T-helper 2 cell treated with Interferon-gamma antibody and Interleukin-4, amounts not matched to agents 5 μg/mL and 100 μg/mL, for 36 hours (primary cell): ENCODE measurements around the gene DNAJC8.
A peak's percentile ranks its signal among the peaks of the same experiment; 100 is the strongest.

Source experiments
- DNase-seq: peaks from one replicate; pipeline ENCODE4 v3.0.0; 2021; ENCODE audit warnings: low spot score
- H3K27ac Mint-ChIP-seq: one replicate; pipeline ENCODE4 v1.8.0; 2021; ENCODE audit warnings: mild to moderate bottlenecking, mixed read lengths
- H3K27me3 Mint-ChIP-seq: one replicate; pipeline ENCODE4 v1.8.0; 2021; ENCODE audit warnings: low read depth, mixed read lengths
- H3K36me3 Mint-ChIP-seq: one replicate; pipeline ENCODE4 v1.8.0; 2021; ENCODE audit warnings: low read depth, mixed read lengths
- H3K4me1 Mint-ChIP-seq: one replicate; pipeline ENCODE4 v1.8.0; 2021; ENCODE audit warnings: low read depth, mixed read lengths
- H3K4me3 Mint-ChIP-seq: one replicate; pipeline ENCODE4 v1.8.0; 2022; ENCODE audit warnings: mild to moderate bottlenecking, moderate library complexity, mixed read lengths
- H3K9me3 Mint-ChIP-seq: one replicate; pipeline ENCODE4 v1.8.0; 2021; ENCODE audit warnings: mixed read lengths

The DNAJC8 gene

DNA sequence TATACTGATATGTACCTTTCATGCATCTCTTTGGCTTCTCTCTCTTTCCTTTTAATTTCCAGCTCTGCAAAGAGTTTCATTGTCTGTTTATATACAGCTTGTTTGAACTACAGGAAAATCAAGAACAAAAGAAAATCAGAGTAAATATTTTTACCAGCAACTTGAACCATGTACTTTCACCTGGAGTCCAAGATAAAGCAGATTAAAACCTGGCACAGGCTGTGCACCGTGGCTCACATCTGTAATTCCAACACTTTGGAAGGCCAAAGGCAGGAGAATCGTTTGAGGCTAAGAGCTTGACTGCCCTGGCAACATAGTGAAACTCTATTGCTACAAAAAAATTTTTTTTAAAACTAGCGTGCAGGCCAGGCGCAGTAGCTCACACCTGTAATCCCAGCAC lies 27.6 kb downstream of the DNAJC8 start:
- Mint-ChIP-seq H3K36me3 (peaks cover 55% of the 10 kb centered on the region), H3K4me1 (peaks cover 22% of the 10 kb centered on the region), H3K27ac (no peak overlapping the region), H3K27me3 (no peaks in the 10 kb centered on the region), H3K4me3 (no peak overlapping the region), H3K9me3 (peaks cover 3% of the 10 kb centered on the region)
- no peak for DNase-seq

DNA sequence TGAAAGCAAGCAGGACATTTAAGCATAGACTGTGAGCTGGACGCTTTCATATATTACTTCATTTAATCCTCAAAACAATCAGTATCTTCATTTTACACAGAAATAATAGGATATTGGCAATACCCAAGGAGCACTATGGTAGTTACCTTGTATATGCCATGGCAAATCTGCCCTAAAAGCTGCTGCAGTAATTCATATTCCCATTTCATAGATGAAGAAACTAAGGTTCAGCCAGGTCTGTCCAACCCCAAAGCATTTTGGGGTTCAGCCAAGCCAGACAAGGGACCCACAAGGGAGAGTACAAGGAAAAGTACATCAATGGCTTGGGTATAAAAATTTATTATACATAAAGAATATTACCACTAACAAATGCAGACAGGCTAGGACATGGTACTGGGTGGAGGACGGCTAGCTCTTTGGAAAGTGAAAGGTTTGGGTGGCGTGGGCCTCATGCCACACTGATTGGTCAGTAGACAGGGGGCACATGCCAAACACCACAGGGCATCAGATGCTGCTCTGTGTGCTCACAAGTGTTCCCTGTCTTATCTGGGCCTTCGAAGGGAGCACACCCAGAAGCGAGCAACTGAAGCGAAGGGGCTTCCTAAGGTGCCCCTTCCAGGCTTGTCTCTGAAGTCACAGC lies 32.5 kb downstream of the DNAJC8 start:
- H3K4me3 Mint-ChIP-seq, result peak overlapping the region; percentile 68
- peaks cover 74% of the 10 kb centered on the region for H3K36me3 Mint-ChIP-seq
- peaks cover 2% of the 10 kb centered on the region for H3K27me3 Mint-ChIP-seq
- DNase-seq, result no peak
- peak overlapping the region; percentile 88 for H3K27ac Mint-ChIP-seq
- peaks cover 16% of the 10 kb centered on the region for H3K9me3 Mint-ChIP-seq
- H3K4me1 Mint-ChIP-seq, result peaks cover 43% of the 10 kb centered on the region

DNA sequence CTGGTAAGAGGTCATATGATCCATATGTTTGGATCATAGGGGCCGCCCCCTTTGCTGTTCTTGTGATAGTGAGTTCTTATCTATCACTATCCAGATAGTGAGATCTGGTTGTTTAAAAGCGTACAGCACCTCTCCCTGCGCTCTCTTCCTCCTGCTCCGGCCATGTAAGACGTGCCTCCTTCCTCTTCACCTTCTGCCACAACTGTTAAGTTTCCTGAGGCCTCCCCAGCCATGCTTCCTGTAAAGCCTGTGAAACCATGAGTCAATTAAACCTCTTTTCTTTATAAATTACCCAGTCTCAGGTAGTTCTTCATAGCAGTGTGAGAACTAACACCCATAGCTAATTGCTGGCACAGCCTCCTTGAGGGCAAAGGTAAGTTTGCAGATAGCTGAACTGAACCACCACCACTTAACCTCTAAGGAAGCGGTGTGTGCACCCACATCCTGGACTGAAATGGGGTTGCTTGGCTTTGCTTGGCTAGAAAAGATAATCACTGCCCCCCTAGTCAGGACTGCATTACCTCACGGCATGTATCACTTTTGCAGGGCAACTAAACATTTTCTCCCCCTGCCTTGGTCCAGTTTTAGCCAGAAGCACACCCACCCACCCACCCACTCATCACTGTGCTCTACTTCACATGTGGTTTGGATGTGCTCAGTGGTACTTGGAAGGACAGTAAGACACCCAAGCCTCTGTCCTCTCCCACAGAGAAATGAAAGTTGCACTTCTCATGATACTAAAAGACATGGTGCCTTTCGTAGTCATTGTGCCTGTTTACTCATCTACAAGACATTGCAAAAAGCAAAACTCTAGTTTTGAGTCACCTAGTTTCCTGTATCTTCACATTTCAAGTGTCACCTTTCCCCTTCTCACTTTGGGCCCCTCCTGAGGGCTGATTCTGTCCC lies 33.2 kb downstream of the DNAJC8 start:
- peaks cover 43% of the 10 kb centered on the region for H3K4me1 Mint-ChIP-seq
- DNase-seq, result peak; percentile 77
- H3K27ac Mint-ChIP-seq, result peak overlapping the region; percentile 94
- H3K27me3 Mint-ChIP-seq, result peaks cover 2% of the 10 kb centered on the region
- H3K36me3 Mint-ChIP-seq, result peaks cover 68% of the 10 kb centered on the region
- peaks cover 16% of the 10 kb centered on the region for H3K9me3 Mint-ChIP-seq
- H3K4me3 Mint-ChIP-seq, result peak overlapping the region; percentile 78

DNA sequence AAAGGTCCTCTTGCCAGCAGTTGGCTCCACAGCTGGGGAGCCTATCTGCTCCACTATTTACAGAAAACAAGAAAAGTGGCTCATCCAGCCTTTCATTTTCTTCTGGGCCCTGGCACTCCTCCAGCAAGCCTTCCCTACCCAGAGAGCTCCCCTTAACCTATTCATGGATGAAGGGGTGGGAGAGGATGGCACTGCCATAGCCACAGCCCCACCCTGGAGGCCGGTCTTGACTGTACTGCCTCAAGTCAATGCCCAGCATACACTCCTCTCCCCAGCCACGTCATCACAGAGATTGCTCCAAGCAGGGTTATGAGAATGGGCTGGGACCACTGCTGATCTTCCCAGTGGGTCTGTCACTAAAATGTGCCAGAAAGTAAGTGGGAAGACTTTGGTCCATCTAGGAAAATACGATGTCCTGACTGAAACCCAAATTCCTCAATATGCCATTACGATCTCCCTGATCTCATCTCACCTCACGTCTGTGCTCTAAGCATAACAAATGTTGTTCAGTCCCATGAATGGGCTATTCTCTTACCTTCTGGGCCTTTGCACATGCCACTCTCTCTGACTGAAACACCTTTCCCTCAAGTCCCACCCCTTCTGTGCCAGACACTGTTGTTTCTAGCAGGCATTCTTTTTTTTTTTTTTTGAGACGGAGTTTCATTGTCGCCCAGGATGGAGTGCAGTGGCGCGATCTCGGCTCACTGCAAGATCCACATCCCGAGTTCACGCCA lies 35.0 kb downstream of the DNAJC8 start:
- H3K4me1 Mint-ChIP-seq, result peaks cover 39% of the 10 kb centered on the region

DNA sequence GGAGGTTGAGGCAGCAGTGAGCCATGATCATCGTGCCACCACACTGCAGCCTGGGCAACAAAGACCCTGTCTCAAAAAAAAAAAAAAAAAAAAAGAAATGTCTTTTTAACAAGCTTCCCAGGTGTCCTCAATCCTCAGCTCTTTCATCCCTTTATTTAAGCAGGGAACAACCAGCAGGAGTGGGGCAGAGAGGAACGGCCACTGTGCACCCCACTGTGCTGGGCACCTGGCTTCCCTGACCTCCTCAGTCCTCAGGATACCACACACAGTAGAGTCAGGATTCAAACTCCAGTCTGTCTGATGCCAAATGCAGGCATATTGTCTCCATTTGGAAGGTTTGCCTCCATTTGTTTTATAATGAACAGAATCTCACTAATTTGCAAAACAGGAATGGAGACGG lies 36.5 kb downstream of the DNAJC8 start:
- H3K36me3 Mint-ChIP-seq, result peaks cover 44% of the 10 kb centered on the region
- peaks cover 8% of the 10 kb centered on the region for H3K27me3 Mint-ChIP-seq
- H3K9me3 Mint-ChIP-seq, result peaks cover 16% of the 10 kb centered on the region
- H3K27ac Mint-ChIP-seq, result no peak overlapping the region
- peaks cover 38% of the 10 kb centered on the region for H3K4me1 Mint-ChIP-seq
- H3K4me3 Mint-ChIP-seq, result no peak overlapping the region
- DNase-seq, result no peak

More for the DNA sequence above, 35.0 kb downstream of the DNAJC8 start:
- H3K27me3 Mint-ChIP-seq, result peaks cover 7% of the 10 kb centered on the region
- no peak overlapping the region for H3K4me3 Mint-ChIP-seq
- H3K36me3 Mint-ChIP-seq, result peaks cover 52% of the 10 kb centered on the region
- no peak for DNase-seq
- no peak overlapping the region for H3K27ac Mint-ChIP-seq
- H3K9me3 Mint-ChIP-seq, result peaks cover 16% of the 10 kb centered on the region

DNA sequence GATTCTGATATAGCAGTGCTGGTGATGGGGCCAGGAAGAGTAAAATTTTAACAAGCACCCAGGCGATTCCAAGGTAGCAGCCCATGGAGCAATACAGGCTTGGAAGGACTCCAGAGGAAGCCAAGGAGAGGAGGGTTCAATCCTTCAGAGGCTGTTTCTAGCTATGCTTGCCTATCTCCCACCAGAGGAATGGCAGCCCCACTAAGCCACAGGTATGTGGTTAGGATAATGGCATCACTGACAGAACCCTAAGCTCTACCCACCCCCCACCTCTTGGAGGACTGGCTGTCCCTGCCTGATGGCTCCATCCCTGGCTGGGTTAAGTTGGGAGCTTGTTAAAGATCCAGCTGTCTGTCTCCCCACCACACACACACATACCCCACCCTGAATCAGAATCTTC lies 37.0 kb downstream of the DNAJC8 start:
- Mint-ChIP-seq H3K4me3 (no peak overlapping the region), H3K27me3 (peaks cover 14% of the 10 kb centered on the region), H3K27ac (no peak overlapping the region), H3K9me3 (peaks cover 14% of the 10 kb centered on the region), H3K4me1 (peaks cover 33% of the 10 kb centered on the region), H3K36me3 (peaks cover 39% of the 10 kb centered on the region)
- no peak for DNase-seq

DNA sequence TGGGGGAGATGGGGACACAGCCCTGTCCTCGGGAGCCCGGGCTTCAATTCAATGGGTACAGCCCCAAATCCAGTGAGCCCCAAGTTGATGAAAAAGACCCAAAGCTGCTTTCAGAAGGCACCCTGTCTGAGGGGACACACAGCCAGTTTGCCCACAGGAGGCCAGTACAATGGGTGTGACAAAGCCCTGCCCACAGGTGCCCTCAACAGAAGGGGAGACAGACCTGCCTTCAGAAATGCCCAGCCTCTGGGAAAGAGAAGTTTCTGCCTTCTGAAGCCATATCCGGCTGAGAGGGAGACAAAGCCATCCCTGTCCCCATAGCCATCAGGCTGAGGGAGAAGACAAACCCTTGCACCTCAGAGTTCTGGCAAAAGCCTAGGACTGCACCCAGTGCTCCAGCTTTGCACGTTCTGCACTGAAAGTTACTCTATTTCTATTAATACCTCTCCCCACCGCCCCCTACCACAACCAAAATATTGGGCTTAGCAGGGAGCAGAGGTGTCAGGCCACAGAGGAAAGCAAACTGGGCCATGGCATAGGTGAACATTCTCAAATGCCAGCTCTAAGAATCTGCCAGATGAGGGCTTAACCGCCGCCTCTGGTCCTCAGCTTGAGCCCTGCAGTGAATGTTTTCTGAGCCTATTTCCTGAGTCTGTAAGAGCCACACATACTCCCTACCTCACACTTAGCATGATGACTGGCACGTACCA lies 38.3 kb downstream of the DNAJC8 start:
- peaks cover 12% of the 10 kb centered on the region for H3K9me3 Mint-ChIP-seq
- H3K36me3 Mint-ChIP-seq, result peaks cover 27% of the 10 kb centered on the region
- no peak overlapping the region for H3K4me3 Mint-ChIP-seq

DNA sequence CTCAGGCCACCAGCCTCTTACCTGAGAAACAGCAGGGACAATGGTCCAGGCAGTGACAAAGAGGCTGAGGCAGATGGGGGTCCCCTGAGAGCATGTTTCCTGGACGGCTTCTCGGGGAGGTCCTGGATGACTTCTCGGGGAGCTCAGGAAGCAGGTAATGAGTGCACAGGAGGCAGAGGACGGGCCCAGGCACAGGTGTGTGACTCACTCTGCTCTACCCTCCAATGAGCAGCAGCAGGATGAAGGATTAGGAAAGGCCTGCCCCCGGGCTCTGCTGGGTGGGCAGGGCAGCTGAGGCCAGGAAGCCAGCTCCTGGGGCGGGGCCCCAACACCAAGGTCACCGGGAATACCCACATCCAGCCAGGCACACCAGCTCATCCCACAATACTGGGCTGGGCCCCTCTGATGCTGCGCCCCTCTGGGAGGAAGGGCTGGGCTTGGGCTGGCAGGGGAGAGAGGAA lies 39.1 kb downstream of the DNAJC8 start:
- DNase-seq, result no peak
- Mint-ChIP-seq H3K27ac (no peak overlapping the region), H3K4me1 (peaks cover 14% of the 10 kb centered on the region), H3K36me3 (peaks cover 20% of the 10 kb centered on the region), H3K27me3 (peaks cover 23% of the 10 kb centered on the region), H3K4me3 (no peak overlapping the region), H3K9me3 (peaks cover 5% of the 10 kb centered on the region)

More for the DNA sequence above, 38.3 kb downstream of the DNAJC8 start:
- no peak for DNase-seq
- H3K4me1 Mint-ChIP-seq, result peaks cover 22% of the 10 kb centered on the region
- peaks cover 23% of the 10 kb centered on the region for H3K27me3 Mint-ChIP-seq
- H3K27ac Mint-ChIP-seq, result no peak overlapping the region

DNA sequence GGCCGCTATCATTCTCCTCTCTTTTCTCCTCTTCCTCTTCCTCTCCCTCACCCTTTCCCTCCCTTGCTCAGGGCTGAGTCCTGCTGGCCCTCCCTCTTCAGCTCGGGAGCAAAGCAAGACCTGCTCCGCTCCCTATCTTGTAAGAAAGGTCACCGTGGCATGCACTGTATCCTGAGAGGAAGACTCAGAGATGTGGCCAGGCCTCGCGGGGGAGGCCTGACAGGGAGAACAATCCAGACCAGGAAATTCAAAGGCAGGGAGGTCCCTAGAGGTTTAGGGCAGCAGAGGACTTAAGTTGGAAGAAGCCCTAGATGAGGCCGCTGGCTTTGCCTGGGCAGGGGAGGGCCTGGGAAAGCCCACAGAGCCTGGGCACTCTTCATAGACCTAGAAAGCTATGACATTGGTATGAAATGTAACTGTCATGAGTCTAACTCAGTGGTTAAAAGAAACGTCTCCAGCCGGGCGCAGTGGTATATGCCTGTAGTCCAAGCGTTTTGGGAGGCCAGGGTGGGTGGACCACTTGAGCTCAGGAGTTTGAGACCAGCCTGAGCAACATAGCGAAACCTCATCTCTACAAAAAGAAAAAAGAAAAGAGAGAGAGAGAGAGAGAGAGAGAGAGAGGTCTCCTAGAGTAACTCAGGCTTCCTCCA lies 41.7 kb downstream of the DNAJC8 start:
- Mint-ChIP-seq H3K36me3 (no peaks in the 10 kb centered on the region), H3K4me1 (no peaks in the 10 kb centered on the region), H3K27me3 (peaks cover 46% of the 10 kb centered on the region), H3K9me3 (no peaks in the 10 kb centered on the region), H3K27ac (no peak overlapping the region), H3K4me3 (no peak overlapping the region)
- DNase-seq, result no peak

DNA sequence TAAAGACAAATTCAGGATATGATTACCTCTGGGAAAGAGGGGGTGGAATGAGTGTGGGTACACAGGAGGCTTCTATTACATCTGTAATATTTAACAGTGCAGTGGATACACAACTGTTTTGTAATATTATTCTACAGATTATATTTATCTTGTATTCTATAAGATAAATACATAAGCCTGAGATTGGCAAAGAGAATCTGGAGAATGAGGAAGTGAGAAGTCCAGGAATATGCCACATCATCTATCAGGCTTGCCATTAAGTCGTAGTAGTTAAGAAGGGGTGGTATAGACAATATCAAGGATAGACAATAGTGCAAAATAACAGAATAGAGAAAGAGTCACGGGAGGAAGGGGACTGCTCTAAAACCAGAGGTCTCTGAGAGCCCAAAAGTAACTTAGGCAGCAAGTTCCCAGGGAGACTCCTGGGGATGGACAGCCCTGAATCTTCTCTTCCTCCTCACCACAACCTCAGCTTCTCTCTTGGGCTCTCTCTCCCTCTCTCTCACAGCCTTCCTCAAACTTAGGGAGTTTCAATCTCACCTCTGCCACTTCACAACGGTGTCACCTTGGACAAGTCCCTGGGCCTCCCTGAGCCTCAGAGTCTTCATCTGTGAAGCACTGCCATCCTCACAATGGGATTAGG lies 42.4 kb downstream of the DNAJC8 start:
- no peak for DNase-seq
- H3K4me3 Mint-ChIP-seq, result no peak overlapping the region
- no peak overlapping the region for H3K27ac Mint-ChIP-seq
- no peaks in the 10 kb centered on the region for H3K4me1 Mint-ChIP-seq
- no peaks in the 10 kb centered on the region for H3K36me3 Mint-ChIP-seq
- H3K9me3 Mint-ChIP-seq, result no peaks in the 10 kb centered on the region
- peaks cover 51% of the 10 kb centered on the region for H3K27me3 Mint-ChIP-seq

DNA sequence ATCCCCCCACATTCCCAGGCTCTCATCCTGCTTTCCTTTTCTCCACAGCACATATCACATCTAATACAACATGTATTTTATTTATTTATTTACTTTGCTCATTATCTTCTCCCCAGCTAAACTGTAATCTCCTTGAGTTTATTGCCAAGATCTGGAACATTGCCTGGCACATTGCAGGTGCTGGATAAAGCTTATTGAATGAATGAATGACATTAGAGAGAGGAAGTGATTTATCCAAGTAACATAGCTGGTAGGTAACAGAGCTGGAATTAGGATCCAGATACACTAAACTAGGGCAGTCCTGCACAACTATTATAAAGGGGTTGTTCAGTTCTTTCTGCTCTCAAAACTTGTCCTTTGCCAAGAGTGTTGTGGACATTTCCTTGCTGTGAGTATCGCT lies 47.8 kb downstream of the DNAJC8 start:
- no peaks in the 10 kb centered on the region for H3K9me3 Mint-ChIP-seq
- no peak overlapping the region for H3K4me3 Mint-ChIP-seq
- H3K27ac Mint-ChIP-seq, result no peak overlapping the region
- peaks cover 76% of the 10 kb centered on the region for H3K27me3 Mint-ChIP-seq
- peaks cover 9% of the 10 kb centered on the region for H3K4me1 Mint-ChIP-seq
- no peaks in the 10 kb centered on the region for H3K36me3 Mint-ChIP-seq
- no peak for DNase-seq

DNA sequence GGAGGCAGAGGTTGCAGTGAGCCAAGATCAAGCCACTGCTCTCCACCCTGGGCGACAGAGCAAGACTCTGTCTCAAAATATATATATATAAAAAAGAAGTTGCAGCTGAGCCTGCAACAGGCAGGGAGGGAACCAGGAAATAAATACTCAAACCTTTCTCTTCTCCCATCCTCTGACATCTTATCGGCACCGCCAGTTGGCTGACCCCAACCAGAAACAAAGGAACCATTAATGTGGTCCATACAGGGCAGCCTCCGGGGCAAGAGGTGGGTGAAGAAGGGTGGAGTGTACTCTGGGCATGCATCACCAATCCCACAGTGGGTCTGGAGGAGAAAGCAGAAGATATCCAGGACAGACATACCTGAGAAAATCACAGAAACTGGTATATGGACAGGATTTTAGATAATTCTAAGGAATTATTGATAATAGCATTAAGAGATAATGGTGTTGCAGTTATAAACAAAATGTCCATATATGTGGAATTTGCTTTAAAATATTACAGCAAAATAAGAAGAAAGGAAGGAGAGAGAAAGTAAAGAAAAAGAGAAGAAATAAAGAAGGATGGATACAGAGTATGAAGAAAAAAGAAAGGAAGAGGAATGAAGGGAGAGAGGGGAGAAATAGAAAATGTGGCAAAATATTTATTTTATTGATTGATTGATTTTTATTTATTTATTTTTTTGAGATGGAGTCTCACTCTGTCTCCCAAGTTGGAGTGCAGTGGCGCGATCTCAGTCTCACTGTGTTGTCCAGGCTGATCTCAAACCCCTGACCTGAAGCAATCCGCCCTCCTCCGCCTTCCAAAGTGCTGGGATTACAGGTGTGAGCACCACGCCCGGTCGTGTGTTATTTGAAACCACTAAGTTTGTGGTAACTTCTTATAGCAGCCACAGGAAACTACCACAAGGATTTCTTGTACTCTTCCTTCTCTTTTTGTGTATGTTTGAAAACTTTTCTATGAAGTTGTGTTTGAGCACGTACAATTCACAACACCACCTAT lies 52.2 kb downstream of the DNAJC8 start:
- H3K27ac Mint-ChIP-seq, result no peak overlapping the region
- H3K4me1 Mint-ChIP-seq, result peaks cover 9% of the 10 kb centered on the region
- H3K27me3 Mint-ChIP-seq, result peaks cover 79% of the 10 kb centered on the region
- no peaks in the 10 kb centered on the region for H3K36me3 Mint-ChIP-seq
- no peak for DNase-seq
- peak overlapping the region; percentile 41 for H3K4me3 Mint-ChIP-seq
- no peaks in the 10 kb centered on the region for H3K9me3 Mint-ChIP-seq
